ENCODE data around the gene MBL2.

Gene MBL2

GRCh38 chr10:52746169-52746568 is 26.4 kb downstream of the MBL2 start:
- no peak for TF ChIP-seq CTCF (IDR thresholded peaks at IDR 0.05; ENCODE audit: extremely low read depth, insufficient read depth, missing control alignments)
- in situ Hi-C loops (cut with MboI; ENCODE audit: low pct_unique_long_range_greater_than_20kb, low sequenced_read_pairs, unreplicated experiment), result loop anchor here (25.0 kb wide), 1 partner anchor 91 kb away; no protein-coding TSS in a partner anchor
- DNase-seq (ENCODE audit: low spot score), result no peak

- no peak for DNase-seq (ENCODE audit: low spot score)
- in situ Hi-C loops (cut with MboI; ENCODE audit: low pct_unique_long_range_greater_than_20kb, low sequenced_read_pairs, unreplicated experiment), result loop anchor here (25.0 kb wide), 1 partner anchor 93 kb away; no protein-coding TSS in a partner anchor
- TF ChIP-seq CTCF (IDR thresholded peaks at IDR 0.05; ENCODE audit: extremely low read depth, insufficient read depth, missing control alignments), result no peak
Observed at GRCh38 chr10:52744057-52744805, 28.4 kb downstream of the MBL2 start.

- TF ChIP-seq CTCF (IDR thresholded peaks at IDR 0.05; ENCODE audit: extremely low read depth, insufficient read depth, missing control alignments), result no peak
- no peak for DNase-seq (ENCODE audit: low spot score)
- in situ Hi-C loops (cut with MboI; ENCODE audit: low pct_unique_long_range_greater_than_20kb, low sequenced_read_pairs, unreplicated experiment), result loop anchor here (25.0 kb wide), 1 partner anchor 95 kb away; no protein-coding TSS in a partner anchor
Observed at GRCh38 chr10:52742731-52743130, 29.9 kb downstream of the MBL2 start.

GRCh38 chr10:52741851-52742250 is 30.7 kb downstream of the MBL2 start:
- TF ChIP-seq CTCF (IDR thresholded peaks at IDR 0.05; ENCODE audit: extremely low read depth, insufficient read depth, missing control alignments), result no peak
- DNase-seq (ENCODE audit: low spot score), result no peak
- in situ Hi-C loops (cut with MboI; ENCODE audit: low pct_unique_long_range_greater_than_20kb, low sequenced_read_pairs, unreplicated experiment), result loop anchor here (25.0 kb wide), 1 partner anchor 95 kb away; no protein-coding TSS in a partner anchor

- in situ Hi-C loops (cut with MboI; ENCODE audit: low pct_unique_long_range_greater_than_20kb, low sequenced_read_pairs, unreplicated experiment), result loop anchor here (25.0 kb wide), 1 partner anchor 96 kb away; no protein-coding TSS in a partner anchor
- peak; percentile 91 for TF ChIP-seq CTCF (IDR thresholded peaks at IDR 0.05; ENCODE audit: extremely low read depth, insufficient read depth, missing control alignments)
- peak; percentile 53 for DNase-seq (ENCODE audit: low spot score)
Observed at GRCh38 chr10:52740913-52741675, 31.5 kb downstream of the MBL2 start.

GRCh38 chr10:52740155-52740549 is 32.4 kb downstream of the MBL2 start:
- no peak for DNase-seq (ENCODE audit: low spot score)
- in situ Hi-C loops (cut with MboI; ENCODE audit: low pct_unique_long_range_greater_than_20kb, low sequenced_read_pairs, unreplicated experiment), result loop anchor here (25.0 kb wide), 1 partner anchor 97 kb away; no protein-coding TSS in a partner anchor
- TF ChIP-seq CTCF (IDR thresholded peaks at IDR 0.05; ENCODE audit: extremely low read depth, insufficient read depth, missing control alignments), result no peak
